A172 (cell line): Measurements from ENCODE around the gene C17orf50. TPM values are rescaled to one million over a fixed set of nuclear protein-coding genes. Genes with fewer than 3 reads are reported as not detected.
A peak's percentile ranks its signal among the peaks of the same experiment; 100 is the strongest.

Experiments
- DNase-seq: peaks from one replicate; pipeline ENCODE4 v3.0.0-alpha.2; 2015; ENCODE audit warnings: low spot score
- total RNA-seq: library from RNA; depleted of rRNA; stranded (reverse); fragments of >200 nt; shearing (Covaris generic); gene quantifications from 2 replicates; pipeline ENCODE4 v1.2.3, GENCODE V29; 2014

C17orf50 gene
- total RNA-seq, 1 experiment from 2014 or later, result not detected

DNA sequence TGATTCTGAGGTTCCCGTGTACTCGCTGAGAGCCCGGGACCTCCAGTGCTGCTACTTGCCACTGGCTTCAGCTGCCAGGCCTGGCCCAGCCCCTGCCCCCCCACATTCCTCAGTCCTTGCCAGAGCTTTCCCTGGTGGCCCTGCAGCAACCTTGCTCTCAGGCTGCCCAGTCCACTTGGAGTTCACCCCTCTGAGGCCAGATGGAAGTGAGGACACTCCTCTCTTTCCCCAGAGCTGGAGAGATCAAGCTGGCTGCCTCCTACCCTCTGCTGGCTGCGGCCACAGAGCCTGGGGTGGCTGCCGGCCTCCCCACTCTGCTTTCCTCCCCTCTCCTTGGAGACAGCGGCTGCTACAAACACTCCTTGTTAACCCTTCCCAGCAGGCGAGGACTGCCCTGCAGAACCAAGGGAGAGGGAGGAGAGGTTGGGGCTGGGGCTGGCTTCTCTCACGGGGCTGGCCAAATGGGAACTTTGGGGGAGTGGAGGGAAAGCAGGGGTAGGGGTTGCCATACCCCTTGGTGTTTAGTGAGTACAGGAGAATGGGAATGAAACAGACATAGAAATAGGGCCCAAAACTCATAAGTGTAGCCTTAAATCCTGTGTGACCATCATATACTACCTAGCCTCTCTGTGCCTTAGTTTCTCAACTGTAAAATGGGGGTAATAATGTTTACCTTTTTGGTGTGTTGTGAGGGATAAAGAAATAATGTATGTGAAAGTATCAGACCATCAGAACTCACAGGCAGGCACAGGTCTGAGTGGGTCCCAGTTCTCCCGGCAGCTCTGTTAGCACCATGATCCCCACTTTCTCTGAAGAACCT, 7.5 kb upstream of the C17orf50 start, which contains the start of gene GAS2L2:
Gene GAS2L2, minus strand, starts transcription at position 295 of the 820 bp plus-strand sequence. CDS start 389 bp downstream, outside the sequence.
- no peak for DNase-seq

DNA sequence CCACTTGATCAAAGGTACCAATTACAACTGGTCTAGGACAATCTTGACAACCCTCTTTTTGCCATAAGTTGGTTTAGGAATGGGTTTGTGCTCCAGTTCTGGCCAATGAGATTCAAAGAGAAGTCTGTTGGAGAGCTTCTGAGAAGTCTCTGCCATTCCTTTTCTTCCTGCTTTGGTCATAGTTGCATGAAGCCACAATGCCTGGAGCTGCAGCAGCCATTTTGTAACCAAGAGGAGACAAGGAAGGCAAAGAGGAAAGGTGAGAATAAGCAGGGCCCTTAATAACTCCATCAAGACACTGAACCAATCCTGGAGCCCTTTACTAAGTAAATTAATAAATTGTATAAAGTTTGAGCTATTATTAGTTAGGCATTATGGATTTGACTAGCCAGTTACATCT, 3.4 kb upstream of the C17orf50 start:
- DNase-seq, result no peak

DNA sequence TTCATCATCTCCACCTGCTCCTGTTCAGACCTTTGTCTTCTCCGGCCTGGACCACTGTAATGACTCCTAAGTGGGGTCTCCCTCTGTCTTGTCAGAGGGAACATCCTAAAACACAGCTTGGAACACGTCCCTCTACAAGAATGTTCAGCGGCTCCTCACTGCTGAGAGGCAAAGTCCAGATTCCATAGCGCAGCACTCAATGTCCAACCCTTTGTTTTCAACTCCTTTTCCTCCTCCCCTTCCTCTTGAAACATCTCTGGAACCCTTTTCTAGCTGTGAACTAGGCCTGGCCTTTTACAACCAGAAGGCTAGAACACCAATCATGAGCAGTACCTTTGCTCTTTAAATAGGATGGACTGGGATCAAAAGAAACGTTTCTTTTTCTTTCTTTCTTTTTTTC, 914 bp downstream of the C17orf50 start:
- DNase-seq, result no peak

DNA sequence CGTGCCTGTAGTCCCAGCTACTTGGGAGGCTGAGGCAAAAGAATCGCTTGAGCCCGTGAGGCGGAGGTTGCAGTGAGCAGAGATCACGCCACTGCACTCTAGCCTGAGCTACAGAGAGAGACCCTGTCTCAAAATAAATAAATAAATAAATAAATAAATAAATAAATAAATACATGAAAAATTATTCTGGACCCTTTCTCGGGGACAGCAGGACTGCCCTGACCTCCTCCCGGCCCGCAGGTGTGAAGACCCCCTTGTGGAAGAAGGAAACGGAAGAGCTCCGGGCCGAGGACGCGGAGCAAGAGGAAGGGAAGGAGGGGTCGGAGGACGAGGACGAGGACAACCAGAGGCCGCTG, 3.1 kb downstream of the C17orf50 start:
- DNase-seq, result no peak

DNA sequence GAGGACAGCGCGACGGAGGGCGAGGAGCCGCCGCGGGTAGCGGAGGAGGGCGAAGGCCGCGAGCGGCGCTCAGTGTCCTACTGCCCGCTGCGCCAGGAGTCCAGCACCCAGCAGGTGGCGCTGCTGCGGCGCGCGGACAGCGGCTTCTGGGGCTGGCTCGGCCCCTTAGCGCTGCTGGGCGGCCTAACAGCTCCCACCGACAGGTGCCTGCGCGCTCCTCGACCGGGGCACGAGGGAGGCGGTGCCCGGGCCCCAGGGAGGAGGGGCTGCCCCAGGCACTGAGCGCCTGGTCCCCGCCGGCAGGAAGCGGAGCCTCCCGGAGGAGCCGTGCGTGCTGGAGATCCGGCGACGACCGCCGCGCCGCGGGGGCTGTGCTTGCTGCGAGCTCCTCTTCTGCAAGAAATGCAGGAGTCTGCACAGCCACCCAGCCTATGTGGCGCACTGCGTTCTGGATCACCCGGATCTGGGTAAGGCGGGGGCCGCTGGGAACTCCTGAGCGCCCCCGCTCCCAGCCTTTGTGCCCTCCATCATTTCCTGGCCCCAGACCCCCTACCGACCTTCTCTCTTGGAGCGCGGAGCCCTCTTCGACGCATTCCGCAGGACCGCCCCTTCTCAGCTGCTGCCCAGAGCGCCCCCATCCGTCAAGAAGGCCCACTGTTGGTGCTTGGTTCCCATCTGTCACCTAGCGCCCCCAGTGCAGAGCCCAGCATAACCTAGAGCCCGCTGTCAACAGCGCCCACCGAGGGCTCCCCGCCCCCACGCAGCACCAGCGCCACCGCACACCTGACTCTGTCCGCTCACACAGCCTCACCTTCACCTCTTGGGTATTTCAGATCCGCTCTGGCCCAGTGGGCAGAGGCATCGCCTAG, 3.7 kb downstream of the C17orf50 start:
- DNase-seq, result peak; percentile 78

DNA sequence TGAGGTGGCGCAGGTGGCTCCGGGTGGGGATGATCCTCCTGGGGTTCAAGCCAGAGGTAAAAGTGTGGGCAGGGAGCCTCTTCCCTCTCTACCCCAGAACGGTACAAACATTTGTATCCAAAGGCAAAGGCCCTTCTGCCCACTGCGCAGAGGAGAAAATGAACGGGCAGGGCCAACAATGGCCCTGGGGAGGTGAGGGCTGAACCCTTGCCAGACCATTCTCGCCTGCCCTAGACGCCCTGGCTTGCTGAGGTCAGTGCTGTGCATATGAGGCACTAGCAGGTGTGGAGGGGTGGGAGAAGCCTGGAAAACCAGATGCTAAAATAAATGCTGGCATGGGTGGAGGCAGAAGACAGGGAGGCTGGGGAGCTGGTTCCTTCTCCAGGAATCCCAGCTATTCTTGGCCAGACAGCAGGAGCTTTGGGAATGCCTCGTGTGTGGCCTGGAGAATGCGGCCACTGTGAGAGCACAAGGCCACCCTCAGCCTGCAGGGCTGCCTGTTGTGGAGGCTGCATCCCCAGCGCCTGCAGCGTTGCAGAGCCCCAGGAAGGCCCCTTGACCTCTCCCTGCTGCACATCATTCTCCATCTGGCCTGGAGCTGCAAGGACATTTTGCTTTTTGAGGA, 4.5 kb downstream of the C17orf50 start:
- no peak for DNase-seq

DNA sequence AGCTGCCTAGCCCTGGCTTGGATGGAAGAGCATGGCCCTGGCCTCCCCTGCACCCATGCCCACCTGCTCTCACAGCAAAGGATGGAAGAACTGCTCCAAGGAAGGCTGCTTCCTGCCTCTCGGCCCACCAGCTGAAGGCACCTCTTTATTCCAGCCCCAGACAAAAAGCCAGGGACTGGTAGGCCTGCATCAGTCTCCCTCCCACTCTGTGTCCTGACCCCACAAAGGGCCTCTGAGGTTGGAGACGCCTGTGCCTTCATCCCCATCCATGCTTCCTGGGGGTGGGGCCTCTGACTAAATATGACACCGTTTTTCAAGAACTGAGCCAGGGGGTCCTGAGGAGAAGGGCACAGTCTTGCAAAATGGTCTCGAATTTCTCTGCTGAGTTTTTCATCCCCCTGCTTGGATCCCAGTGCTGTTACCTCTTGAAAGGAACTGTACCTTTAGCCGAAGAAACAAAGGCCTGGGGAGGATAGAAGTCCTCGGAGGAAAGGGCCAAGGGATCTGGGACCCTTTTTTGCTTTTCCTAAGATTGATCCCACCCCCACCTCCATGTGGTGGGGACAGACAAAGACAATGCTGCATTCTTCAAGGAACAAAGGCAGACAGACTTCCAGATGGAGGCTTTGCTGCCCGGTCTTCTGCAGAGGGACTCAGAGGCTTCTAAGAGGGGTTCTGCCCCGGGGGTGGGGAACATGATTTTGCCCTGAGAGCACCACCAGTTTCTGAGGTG, 5.2 kb downstream of the C17orf50 start:
- DNase-seq, result no peak

DNA sequence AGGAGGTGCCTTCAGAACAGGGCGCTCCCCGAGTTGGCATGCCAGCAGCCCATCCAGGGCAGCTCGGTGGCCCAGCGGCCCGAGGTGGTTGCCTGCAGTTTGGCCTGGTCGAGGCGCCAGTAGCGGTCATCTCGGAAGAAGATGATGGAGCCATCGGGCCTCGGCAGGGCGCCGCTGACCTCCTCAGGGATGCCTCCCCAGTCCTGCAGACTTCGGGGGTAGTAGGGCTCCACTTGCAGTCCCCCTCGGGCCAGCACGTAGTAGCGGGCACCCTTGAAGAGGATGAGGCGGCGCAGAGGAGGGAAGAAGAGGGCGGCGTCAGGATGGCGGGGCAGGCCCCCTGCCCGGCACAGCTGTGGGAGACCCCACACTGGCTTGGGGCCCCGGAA, 5.8 kb downstream of the C17orf50 start:
- DNase-seq, result no peak

DNA sequence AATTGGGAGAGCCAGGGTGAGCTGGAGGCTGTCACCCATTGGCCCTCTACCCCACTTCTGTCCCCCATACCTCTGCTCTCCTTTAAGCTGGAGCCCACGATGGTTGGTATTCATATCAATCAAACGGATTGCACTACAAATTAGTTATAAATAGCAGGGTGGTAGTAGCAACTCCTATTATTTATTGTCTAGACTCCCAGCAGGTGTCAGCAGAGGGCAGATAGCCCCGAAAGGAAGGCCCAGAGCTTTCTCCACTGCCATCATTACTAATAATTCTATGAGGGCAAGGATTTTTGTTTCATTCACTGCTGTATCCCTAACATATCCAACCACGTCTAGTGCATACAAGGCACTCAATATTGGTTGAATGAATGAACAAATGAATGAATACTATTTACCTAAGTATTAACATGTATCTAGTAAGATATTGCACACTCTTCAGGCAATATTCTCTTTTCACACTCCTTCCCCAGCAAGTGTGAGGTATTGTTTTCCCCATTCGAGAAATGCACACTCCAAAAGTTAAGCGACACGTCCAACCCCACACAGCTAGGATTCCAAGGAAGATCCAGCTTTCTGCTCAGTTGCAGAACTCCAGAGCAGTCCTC, 6.3 kb downstream of the C17orf50 start:
- DNase-seq, result peak; percentile 49

DNA sequence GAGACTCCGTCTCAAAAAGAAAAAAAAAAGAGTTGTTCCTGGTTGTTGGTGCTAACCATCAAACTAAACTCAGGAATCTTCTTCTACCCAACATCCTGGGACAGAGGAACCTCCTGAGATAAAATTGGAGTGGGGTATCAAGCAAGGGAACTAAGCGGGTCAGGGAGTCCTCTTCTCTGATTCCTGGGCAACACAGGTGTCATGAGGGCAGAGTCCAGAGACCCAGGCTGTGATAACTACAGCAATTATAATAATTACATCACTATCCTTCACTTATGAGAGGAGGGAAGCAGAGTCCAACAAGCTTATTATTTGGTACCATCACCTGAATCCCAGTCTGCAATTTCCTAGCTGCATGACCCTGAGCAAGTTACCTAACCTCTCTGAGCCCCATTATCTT, 8.1 kb downstream of the C17orf50 start:
- DNase-seq, result no peak

DNA sequence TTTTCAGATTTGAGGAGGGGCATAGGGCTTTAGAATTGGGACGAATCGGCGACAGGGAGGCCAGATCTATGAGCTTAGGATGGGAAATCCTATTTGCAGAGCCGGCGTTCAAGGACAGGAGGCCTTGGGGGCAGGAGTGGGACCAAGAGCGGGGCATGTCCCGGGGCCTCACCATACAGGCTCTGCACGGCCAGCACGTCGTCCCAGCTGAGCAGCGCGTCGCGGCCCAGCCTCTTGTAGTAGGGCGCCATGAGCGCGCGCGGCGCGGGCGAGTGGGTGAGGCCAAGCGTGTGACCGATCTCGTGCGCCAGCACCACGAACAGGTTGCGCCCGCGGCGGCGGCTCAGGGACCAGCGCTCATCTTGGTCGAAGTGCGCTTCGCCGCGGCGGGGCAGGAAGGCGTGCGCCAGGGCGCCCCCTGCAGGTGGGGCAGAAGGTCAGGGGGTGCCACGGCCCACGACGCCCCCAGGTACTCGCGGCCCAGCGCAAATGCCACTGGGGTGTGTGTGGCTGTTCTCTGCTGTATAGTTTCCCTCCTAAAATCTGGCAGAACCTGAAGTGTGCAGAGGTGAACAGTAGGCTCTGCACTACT, 9.3 kb downstream of the C17orf50 start:
- DNase-seq, result no peak

DNA sequence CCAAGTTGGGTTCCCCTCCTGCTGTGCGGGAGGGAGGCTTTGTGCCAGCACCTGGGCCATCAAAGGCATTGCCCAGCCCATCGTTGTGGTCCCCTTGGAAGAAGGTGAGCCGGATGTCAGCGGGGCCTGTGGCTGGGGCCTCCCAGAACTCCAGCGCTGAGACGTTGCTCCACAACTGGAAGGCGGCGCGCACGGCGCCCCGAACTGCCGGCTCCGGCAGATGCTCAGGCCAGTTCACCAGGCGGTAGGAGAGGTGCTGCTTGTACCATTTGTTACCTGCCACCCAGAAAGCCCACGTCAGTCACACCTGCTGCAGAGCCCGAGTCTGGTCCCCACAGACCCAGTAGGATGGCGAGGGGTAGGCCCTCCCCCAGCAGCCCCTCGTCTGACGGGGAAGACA, 12.4 kb downstream of the C17orf50 start:
- no peak for DNase-seq

DNA sequence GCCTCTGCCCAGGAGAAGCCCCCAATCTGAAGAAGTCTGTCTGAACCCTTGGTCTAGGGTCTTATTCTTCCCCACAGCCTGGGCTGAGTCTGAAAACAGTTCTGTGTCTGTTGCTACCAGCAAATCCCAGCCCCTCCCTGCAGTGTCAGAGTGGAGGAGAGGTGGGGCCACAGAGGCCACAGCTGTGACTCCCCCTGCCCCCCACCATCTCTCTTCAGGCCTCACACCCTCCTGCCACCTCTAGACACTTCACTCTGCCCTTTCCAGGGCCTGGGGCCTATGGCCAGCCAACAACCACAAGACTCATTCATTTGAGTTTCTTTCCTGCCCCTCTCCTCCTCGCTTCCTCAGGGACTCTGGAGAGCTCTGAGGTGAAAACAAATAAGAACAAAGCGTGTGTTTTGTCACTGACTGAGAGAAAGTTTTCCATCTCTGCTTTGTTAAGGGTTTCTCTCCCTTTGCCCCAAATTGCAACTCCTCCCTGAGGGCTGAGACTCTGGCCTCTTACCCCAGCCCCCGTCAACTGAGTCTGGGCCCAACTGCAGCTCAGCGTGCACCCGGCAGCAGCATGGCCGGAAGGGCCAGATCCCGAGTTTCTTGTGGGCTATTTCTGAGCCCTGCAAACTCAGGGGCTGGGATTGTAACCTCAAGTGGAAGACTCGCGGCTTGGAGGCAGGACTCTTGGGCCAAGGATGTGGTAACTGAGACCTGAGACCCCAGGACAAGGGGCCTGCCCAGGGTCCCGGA, 13.2 kb downstream of the C17orf50 start:
- DNase-seq, result no peak

DNA sequence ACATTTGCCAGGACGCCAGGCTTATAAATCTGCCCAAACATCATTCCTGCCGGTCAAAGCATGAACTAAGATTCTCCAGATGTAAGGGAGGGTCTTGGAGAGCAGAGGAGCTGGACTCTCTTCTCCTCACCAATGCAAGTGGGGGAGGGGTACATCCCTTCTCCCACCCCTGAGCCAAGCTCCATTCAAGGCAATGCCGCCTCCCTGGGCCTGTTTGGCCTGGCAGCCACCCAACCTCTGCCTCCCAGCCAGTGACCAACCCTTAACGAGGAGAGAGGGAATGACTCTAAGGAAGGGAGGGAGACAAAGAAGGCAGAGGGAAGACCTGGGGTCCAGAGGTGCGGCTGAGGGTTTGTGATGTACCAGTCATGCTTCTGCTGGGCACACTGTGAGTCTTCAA, 13.8 kb downstream of the C17orf50 start:
- DNase-seq, result no peak

DNA sequence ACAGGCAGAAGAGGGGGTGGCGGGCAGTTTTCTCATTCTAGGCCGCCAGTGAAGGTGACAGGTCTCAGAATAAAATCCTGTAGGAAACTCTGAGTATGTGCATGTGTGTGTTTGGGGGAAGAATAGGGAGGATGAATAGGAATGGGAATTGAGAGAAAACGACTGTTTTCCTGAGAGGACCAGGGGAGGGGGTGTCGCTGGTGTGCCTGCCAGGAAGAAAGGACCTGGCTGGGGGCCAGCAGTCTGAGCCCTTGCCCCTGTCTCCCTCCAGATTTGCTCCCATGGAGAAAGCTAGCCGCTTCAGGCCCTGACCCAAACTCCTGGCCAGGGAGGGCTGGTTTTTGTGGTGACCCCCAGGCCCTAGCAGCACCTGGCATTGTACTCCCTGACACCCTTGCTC, 14.4 kb downstream of the C17orf50 start:
- no peak for DNase-seq

DNA sequence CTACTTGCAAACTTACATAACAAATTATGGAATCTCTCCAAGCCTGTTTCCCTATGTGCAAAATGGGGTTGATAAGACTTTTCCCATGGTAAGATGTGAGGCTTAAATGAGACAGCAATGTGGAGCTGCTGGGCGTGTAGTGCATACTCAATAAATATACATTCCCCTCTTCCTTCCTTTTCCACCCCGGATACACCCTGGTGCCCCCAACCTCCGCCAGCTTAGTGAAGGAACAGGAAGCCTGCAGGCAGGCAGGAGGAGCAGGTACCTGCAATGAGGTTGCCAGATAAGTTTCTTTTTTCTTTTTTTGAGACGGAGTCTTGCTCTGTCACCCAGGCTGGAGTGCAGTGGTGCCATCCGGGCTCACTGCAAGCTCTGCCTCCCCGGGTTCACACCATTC, 14.9 kb downstream of the C17orf50 start:
- no peak for DNase-seq

DNA sequence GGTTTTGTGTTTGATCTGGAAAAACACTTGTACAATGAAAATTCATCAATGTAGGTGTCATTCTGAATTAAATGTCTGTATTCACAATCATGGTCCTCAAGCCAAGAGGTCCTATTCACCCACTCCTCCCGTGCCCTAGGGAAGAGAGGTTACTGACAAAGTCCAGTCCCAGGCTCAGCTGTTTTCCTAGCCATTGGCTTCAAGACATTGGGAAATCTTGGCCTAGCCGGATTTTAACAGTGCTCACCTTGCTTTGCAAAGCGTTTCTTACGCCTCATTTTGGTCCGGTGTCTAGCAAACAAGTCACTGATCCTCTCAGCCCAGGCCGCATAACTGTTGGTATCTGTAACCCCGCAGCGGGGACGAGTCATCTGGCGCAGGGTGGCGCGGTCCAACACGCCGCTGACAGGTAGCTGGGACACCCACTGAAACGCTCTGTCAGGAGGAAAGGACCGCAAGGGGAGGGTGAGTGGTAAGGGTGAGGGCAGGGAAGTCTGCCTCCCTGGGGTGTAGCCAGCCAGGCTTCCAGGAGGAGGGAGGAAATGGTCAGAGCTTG, 18.0 kb downstream of the C17orf50 start:
- DNase-seq, result no peak

DNA sequence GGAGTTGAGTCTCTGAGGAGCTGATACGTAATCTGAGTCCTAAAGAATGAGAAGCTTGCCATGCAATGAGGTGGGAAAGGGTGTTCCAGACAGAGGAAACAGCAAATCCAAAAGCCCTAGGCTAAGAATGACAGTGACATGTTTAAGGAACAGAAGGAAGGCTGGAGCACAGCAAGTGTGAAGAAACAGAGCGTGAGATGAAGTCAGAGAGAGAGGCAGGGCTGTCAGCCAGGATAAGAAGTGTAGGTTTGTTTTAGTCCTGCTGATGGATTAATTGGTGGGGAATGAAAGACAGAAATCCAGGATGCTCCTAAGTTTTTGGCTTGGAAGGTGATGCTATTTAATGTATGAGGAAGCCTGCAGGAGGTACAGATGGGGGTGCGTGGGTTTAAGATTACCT, 20.3 kb downstream of the C17orf50 start:
- no peak for DNase-seq

DNA sequence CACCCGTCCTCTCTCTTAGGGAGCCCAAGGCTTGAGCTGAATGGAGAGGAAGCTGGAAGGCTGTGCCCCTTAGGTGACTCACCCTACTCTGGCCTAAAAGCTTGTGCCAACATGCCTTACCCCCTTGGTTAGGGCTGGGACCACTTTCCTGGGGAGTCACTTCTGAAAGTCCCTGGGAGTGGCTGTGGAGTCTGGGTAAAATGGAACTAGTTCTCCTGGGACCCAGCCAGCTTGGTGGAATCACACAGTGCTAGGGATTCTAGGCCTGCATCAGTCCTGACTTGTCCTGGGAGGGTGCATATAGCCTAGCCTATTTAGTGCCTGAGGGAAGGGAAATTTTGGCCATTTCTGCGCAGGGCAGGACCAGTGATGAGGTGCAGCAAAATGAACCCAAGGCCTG, 24.2 kb downstream of the C17orf50 start:
- no peak for DNase-seq

DNA sequence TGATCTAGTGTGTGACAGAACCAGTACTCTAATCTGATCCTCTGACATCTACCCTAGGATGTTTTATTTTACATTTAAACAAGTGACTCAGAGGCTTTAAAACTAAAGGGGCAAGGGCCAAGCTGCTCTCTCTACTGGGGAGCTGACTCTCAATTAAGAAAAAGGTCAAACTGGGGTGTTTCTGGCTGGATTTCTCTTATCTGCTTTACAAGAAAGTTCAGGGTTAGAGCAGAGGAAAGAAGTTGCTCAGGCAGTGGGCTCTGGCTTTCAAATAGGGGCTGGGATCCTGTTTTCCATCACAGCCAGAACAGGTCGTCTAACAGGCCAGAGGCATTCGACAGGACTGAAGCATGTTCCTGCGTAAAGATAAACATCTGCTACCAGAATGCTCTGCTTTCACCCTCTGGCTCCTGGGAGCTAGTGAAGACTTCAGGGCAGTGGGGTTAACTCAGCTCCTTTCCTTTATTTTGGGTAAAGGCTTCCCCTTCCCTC, 26.3 kb downstream of the C17orf50 start:
- no peak for DNase-seq
